HCT116 (cell line): Measurements from ENCODE around the gene PKNOX2.

ENCODE experiments used
- CBX3 ChIP-seq: IDR thresholded peaks from 2 replicates; pipeline ENCODE4 v1.6.1; 2012; ENCODE audit warnings: low read depth
- EGR1 ChIP-seq: IDR thresholded peaks from 2 replicates; pipeline ENCODE4 v1.6.1; 2012; ENCODE audit warnings: low read depth
- ELF1 ChIP-seq: IDR thresholded peaks from 2 replicates; pipeline ENCODE4 v1.6.1; 2012; ENCODE audit warnings: low read depth, borderline replicate concordance
- EZH2 ChIP-seq: fragments of 200-600 bp; sonication (generic); IDR thresholded peaks from 2 replicates; pipeline ENCODE4 v1.6.1; 2017; ENCODE audit warnings: antibody characterized with exemption, mixed run types
- POLR2AphosphoS5 ChIP-seq: IDR thresholded peaks from 2 replicates; pipeline ENCODE4 v1.6.1; 2011; ENCODE audit warnings: mild to moderate bottlenecking, low read depth, low read length, moderate library complexity
- RAD21 ChIP-seq: IDR thresholded peaks from 2 replicates; pipeline ENCODE4 v1.6.1; 2012; ENCODE audit warnings: low read depth, mild to moderate bottlenecking
- SIN3A ChIP-seq: IDR thresholded peaks from 2 replicates; pipeline ENCODE4 v1.6.1; 2012; ENCODE audit warnings: low read depth
- ZFX ChIP-seq: fragments of 450-650 bp; IDR thresholded peaks from 2 replicates; pipeline ENCODE4 v1.6.1; 2017
- TF ChIP-seq, protein P1 (sequence below): IDR thresholded peaks from 2 replicates; pipeline ENCODE4 v1.6.1; 2012
- TF ChIP-seq, protein P2 (sequence below), 3 experiments: fragments of 200-600 bp in 1 of 3; sonication (generic) in 1 of 3; IDR thresholded peaks in 2 of 3; conservative IDR thresholded peaks in 1 of 3; 2 replicates each; pipeline ENCODE4 v1.5.1; 2012 to 2017; ENCODE audit warnings: low read depth in 2 of 3, low read length in 2 of 3, antibody characterized with exemption in 1 of 3, borderline replicate concordance in 1 of 3, control low read depth in 1 of 3, mild to moderate bottlenecking in 1 of 3, mixed read lengths in 1 of 3, mixed run types in 1 of 3, moderate library complexity in 1 of 3; ENCODE audit not compliant: insufficient read depth in 1 of 3
- TF ChIP-seq, protein P3 (sequence below): IDR thresholded peaks from 2 replicates; pipeline ENCODE4 v1.6.1; 2012
- TF ChIP-seq, protein P4 (sequence below): IDR thresholded peaks from 2 replicates; pipeline ENCODE4 v1.6.1; 2012; ENCODE audit warnings: low read depth
- TF ChIP-seq, protein P5 (sequence below): IDR thresholded peaks from 2 replicates; pipeline ENCODE4 v1.6.1; 2011; ENCODE audit warnings: mild to moderate bottlenecking, low read length, moderate library complexity; ENCODE audit not compliant: insufficient replicate concordance; ENCODE audit errors: extremely low read depth

DNA sequence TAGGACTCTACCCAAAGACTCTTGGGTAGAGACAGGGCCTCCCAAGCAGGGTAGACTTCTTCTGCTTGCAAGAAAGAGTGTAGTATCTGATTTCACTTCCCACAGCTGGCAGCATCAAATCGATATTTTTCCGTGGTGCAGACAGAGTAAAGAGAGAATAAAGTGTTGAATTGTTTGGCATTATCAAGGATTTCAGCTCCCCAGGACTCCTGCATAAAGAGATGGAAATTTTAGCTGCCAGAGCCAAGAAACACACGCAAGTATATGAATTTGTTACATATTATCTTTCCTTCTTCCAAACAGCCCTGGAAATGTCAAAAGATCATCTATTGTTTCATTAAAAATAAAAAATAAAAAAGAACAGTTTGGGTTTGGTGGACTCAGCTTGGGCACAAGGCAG is 136.8 kb downstream of the PKNOX2 start:
- TF ChIP-seq, protein P1, sequence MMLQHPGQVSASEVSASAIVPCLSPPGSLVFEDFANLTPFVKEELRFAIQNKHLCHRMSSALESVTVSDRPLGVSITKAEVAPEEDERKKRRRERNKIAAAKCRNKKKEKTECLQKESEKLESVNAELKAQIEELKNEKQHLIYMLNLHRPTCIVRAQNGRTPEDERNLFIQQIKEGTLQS, result no peak
- TF ChIP-seq, protein P2, sequence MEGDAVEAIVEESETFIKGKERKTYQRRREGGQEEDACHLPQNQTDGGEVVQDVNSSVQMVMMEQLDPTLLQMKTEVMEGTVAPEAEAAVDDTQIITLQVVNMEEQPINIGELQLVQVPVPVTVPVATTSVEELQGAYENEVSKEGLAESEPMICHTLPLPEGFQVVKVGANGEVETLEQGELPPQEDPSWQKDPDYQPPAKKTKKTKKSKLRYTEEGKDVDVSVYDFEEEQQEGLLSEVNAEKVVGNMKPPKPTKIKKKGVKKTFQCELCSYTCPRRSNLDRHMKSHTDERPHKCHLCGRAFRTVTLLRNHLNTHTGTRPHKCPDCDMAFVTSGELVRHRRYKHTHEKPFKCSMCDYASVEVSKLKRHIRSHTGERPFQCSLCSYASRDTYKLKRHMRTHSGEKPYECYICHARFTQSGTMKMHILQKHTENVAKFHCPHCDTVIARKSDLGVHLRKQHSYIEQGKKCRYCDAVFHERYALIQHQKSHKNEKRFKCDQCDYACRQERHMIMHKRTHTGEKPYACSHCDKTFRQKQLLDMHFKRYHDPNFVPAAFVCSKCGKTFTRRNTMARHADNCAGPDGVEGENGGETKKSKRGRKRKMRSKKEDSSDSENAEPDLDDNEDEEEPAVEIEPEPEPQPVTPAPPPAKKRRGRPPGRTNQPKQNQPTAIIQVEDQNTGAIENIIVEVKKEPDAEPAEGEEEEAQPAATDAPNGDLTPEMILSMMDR (IDR thresholded peaks at IDR 0.05 in 2 of 3, conservative IDR thresholded peaks at IDR 0.05 in 1 of 3; ENCODE audit: borderline replicate concordance in 1 of 3, insufficient read depth in 1 of 3, low read depth in 2 of 3, low read length in 2 of 3), result no peak
- TF ChIP-seq, protein P3, sequence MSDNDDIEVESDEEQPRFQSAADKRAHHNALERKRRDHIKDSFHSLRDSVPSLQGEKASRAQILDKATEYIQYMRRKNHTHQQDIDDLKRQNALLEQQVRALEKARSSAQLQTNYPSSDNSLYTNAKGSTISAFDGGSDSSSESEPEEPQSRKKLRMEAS, result no peak
- no peak for TF ChIP-seq RAD21
- no peak for TF ChIP-seq ELF1
- no peak for TF ChIP-seq EZH2
- TF ChIP-seq SIN3A, result no peak
- TF ChIP-seq EGR1, result no peak
- TF ChIP-seq POLR2AphosphoS5, result no peak
- no peak for TF ChIP-seq CBX3
- TF ChIP-seq, protein P4, sequence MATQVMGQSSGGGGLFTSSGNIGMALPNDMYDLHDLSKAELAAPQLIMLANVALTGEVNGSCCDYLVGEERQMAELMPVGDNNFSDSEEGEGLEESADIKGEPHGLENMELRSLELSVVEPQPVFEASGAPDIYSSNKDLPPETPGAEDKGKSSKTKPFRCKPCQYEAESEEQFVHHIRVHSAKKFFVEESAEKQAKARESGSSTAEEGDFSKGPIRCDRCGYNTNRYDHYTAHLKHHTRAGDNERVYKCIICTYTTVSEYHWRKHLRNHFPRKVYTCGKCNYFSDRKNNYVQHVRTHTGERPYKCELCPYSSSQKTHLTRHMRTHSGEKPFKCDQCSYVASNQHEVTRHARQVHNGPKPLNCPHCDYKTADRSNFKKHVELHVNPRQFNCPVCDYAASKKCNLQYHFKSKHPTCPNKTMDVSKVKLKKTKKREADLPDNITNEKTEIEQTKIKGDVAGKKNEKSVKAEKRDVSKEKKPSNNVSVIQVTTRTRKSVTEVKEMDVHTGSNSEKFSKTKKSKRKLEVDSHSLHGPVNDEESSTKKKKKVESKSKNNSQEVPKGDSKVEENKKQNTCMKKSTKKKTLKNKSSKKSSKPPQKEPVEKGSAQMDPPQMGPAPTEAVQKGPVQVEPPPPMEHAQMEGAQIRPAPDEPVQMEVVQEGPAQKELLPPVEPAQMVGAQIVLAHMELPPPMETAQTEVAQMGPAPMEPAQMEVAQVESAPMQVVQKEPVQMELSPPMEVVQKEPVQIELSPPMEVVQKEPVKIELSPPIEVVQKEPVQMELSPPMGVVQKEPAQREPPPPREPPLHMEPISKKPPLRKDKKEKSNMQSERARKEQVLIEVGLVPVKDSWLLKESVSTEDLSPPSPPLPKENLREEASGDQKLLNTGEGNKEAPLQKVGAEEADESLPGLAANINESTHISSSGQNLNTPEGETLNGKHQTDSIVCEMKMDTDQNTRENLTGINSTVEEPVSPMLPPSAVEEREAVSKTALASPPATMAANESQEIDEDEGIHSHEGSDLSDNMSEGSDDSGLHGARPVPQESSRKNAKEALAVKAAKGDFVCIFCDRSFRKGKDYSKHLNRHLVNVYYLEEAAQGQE, result no peak
- TF ChIP-seq, protein P5, sequence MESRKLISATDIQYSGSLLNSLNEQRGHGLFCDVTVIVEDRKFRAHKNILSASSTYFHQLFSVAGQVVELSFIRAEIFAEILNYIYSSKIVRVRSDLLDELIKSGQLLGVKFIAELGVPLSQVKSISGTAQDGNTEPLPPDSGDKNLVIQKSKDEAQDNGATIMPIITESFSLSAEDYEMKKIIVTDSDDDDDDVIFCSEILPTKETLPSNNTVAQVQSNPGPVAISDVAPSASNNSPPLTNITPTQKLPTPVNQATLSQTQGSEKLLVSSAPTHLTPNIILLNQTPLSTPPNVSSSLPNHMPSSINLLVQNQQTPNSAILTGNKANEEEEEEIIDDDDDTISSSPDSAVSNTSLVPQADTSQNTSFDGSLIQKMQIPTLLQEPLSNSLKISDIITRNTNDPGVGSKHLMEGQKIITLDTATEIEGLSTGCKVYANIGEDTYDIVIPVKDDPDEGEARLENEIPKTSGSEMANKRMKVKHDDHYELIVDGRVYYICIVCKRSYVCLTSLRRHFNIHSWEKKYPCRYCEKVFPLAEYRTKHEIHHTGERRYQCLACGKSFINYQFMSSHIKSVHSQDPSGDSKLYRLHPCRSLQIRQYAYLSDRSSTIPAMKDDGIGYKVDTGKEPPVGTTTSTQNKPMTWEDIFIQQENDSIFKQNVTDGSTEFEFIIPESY, result no peak
- no peak for TF ChIP-seq ZFX
